RWPE1 (cell line): ENCODE data around the gene CD36.

ENCODE experiments used
- CTCF ChIA-PET: fragments of 350-600 bp; sonication (Branson Sonifier 250); formaldehyde crosslinking; extraction: SDS; loops from one replicate; lab custom pipeline; 2021; lab: Yijun Ruan, JAX
- POLR2A ChIA-PET: fragments of 400-600 bp; formaldehyde crosslinking; extraction: SDS; loops from one replicate; lab custom pipeline; 2020; ENCODE audit warnings: antibody characterized with exemption; ENCODE audit not compliant: low non-redundant PET; lab: Yijun Ruan, JAX
- DNase-seq: peaks from one replicate; pipeline ENCODE4 v3.0.0; 2012; ENCODE audit warnings: low spot score
- H3K27ac ChIP-seq: fragments of 450-650 bp; 2 replicates; pipeline ENCODE4 v1.5.1; 2017
- TF ChIP-seq, protein P1 (sequence below): fragments of 450-650 bp; conservative IDR thresholded peaks from 2 replicates; pipeline ENCODE4 v1.5.1; 2017; ENCODE audit warnings: low read depth, mild to moderate bottlenecking

Gene CD36

GRCh38 chr7:80642871-80643270 lies 4.4 kb downstream of the CD36 start:
- DNase-seq = no peak
- ChIA-PET CTCF (interaction anchor here (0.6 to 0.7 kb wide), 2 partner anchors 79 to 251 kb away, joined by 3 to 6 read pairs; no protein-coding TSS in a partner anchor), POLR2A (no interaction called here)
- H3K27ac ChIP-seq = no peak overlapping the region
- TF ChIP-seq, protein P1, sequence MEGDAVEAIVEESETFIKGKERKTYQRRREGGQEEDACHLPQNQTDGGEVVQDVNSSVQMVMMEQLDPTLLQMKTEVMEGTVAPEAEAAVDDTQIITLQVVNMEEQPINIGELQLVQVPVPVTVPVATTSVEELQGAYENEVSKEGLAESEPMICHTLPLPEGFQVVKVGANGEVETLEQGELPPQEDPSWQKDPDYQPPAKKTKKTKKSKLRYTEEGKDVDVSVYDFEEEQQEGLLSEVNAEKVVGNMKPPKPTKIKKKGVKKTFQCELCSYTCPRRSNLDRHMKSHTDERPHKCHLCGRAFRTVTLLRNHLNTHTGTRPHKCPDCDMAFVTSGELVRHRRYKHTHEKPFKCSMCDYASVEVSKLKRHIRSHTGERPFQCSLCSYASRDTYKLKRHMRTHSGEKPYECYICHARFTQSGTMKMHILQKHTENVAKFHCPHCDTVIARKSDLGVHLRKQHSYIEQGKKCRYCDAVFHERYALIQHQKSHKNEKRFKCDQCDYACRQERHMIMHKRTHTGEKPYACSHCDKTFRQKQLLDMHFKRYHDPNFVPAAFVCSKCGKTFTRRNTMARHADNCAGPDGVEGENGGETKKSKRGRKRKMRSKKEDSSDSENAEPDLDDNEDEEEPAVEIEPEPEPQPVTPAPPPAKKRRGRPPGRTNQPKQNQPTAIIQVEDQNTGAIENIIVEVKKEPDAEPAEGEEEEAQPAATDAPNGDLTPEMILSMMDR = no peak

- POLR2A ChIA-PET = no interaction called here
- H3K27ac ChIP-seq = no peak overlapping the region
- TF ChIP-seq, protein P1 = no peak
- DNase-seq = no peak
- CTCF ChIA-PET = interaction anchor here (0.7 kb wide), 1 partner anchor 79 kb away, joined by 6 read pairs; no protein-coding TSS in a partner anchor
Measured at GRCh38 chr7:80643336-80643915, 5.0 kb downstream of the CD36 start.

- H3K27ac ChIP-seq = no peak overlapping the region
- no peak for DNase-seq
- TF ChIP-seq, protein P1 = no peak
- POLR2A ChIA-PET = no interaction called here
- CTCF ChIA-PET = no interaction called here
Measured at GRCh38 chr7:80644054-80644453, 5.6 kb downstream of the CD36 start.

GRCh38 chr7:80646083-80646865 lies 7.8 kb downstream of the CD36 start:
- TF ChIP-seq, protein P1 = no peak
- DNase-seq = no peak
- no peak overlapping the region for H3K27ac ChIP-seq
- CTCF ChIA-PET = interaction anchor here (0.7 kb wide), 2 partner anchors 209 to 218 kb away, joined by 3 read pairs; no protein-coding TSS in a partner anchor
- POLR2A ChIA-PET = no interaction called here

GRCh38 chr7:80647436-80647835 lies 9.0 kb downstream of the CD36 start:
- TF ChIP-seq, protein P1 = no peak
- no peak overlapping the region for H3K27ac ChIP-seq
- CTCF ChIA-PET = interaction anchor here (0.6 kb wide), 1 partner anchor 1046 kb away, joined by 4 read pairs; no protein-coding TSS in a partner anchor
- DNase-seq = no peak
- POLR2A ChIA-PET = no interaction called here

DNA sequence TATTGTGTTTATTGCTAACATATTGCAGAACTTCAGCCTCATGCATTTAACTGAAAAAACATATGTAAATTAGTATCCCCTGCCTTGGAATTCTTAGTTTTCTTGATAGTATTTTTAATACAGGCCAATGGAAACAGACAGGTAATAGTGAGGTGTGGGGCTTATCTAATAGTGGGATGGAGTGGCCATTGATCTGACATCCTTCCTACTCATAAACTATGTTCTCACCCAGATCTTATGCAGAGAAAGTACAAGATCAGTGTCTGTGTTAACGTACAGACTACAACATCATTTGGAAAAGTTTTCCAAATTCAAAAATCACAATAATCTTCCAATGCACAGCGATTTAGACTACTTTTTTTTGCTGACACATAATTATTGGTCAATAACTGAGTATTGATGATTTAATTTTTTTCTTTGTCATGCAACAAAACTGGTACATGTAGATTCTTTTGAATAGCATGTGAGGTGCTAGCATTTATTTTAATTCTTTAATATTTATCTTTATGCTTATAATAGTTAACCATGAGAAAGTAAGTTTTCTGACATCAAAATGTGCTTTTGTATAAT lies 9.7 kb downstream of the CD36 start:
- no peak overlapping the region for H3K27ac ChIP-seq
- TF ChIP-seq, protein P1 = no peak
- ChIA-PET POLR2A (no interaction called here), CTCF (interaction anchor here (0.6 kb wide), 2 partner anchors 178 to 1045 kb away, joined by 3 to 4 read pairs; no protein-coding TSS in a partner anchor)
- no peak for DNase-seq
